Thymus (tissue), 11 donors: ENCODE results near the gene SYN1. TPM values are rescaled to one million over a fixed set of nuclear protein-coding genes. Genes with fewer than 3 reads are reported as not detected.

Source experiments
- DNase-seq, 9 donors: peaks; one replicate each; pipeline ENCODE4 v3.0.0-alpha.2; 2013; ENCODE audit warnings: low spot score in 9 of 9, low read depth in 6 of 9, missing footprints in 1 of 9
- H3K27ac ChIP-seq, 2 donors: one replicate each; pipeline ENCODE4 v1.5.1; 2013; ENCODE audit warnings: control low read depth in 1 of 2, low read depth in 1 of 2, low read length in 1 of 2, mild to moderate bottlenecking in 1 of 2, moderate library complexity in 1 of 2
- H3K27me3 ChIP-seq, 2 donors: one replicate each; pipeline ENCODE4 v1.5.1; 2013; ENCODE audit warnings: low read length in 1 of 2; ENCODE audit not compliant: control insufficient read depth in 2 of 2, insufficient read depth in 1 of 2
- H3K36me3 ChIP-seq, 2 donors: one replicate each; pipeline ENCODE4 v1.5.1; 2013; ENCODE audit warnings: low read length in 1 of 2, mild to moderate bottlenecking in 1 of 2, moderate library complexity in 1 of 2; ENCODE audit not compliant: control insufficient read depth in 2 of 2, insufficient read depth in 2 of 2
- H3K4me1 ChIP-seq, 2 donors: one replicate each; pipeline ENCODE4 v1.5.1; 2013; ENCODE audit warnings: low read length in 2 of 2; ENCODE audit not compliant: control insufficient read depth in 2 of 2, insufficient read depth in 2 of 2
- H3K4me3 ChIP-seq, 2 donors: one replicate each; pipeline ENCODE4 v1.5.1; 2013; ENCODE audit warnings: low read length in 2 of 2, control low read depth in 1 of 2, mild to moderate bottlenecking in 1 of 2
- H3K9me3 ChIP-seq, 2 donors: one replicate each; pipeline ENCODE4 v1.5.1; 2013; ENCODE audit warnings: low read length in 1 of 2, mild to moderate bottlenecking in 1 of 2; ENCODE audit not compliant: control insufficient read depth in 2 of 2, insufficient read depth in 1 of 2
- WGBS: extraction: QIAGEN DNeasy Blood & Tissue Kit; methylation state at CpG from one replicate; pipeline ENCODE4 v1.1.7; 2013; 5-methylcytosine and 5-hydroxymethylcytosine counted together
- polyA plus RNA-seq: library from polyadenylated mRNA; stranded (reverse); fragments of 200-250 nt; gene quantifications from one replicate; pipeline ENCODE4 v1.2.3, GENCODE V29; 2013
- total RNA-seq: library from RNA; stranded (reverse); fragments of 120-200 nt; gene quantifications from one replicate; pipeline ENCODE4 v1.2.4, GENCODE V29; 2013
- donor health status: healthy.

SYN1 gene
- total and polyA plus RNA-seq, 2 donors: 0.52 to 4.0 TPM

DNA sequence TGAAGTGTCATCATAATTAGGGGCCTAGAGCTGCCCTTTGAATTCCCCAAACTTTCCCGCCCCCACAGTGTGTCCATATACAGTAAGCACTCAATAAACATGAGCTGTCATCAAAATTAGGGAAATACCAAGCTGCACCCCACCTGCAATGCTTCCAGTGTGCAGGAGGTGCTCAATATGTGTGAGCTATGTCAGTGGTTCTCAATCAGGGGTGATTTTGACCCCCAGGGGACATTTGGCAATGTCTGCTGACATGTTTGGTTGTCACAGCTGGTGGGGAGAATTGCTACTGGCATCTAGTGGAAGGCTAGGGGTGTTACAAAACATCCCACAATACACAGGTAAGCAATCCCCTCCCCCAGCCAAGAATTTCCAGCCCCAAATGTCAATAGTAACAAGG is 9.3 kb upstream of the SYN1 start:
- H3K27me3 ChIP-seq: no peaks in the 10 kb centered on the region
- no peak overlapping the region for H3K27ac ChIP-seq
- WGBS: 97% methylated on average over 1 of the region's 1 CpG
- H3K4me1 ChIP-seq: peaks cover 2 to 17% of the 10 kb centered on the region in 2 donors
- no peaks in the 10 kb centered on the region for H3K9me3 ChIP-seq
- H3K36me3 ChIP-seq: peaks cover 1 to 10% of the 10 kb centered on the region in 2 donors
- DNase-seq: peak in 2 of 9 donors; percentile 22 to 61
- H3K4me3 ChIP-seq: peak overlapping the region; percentile 45 to 46

DNA sequence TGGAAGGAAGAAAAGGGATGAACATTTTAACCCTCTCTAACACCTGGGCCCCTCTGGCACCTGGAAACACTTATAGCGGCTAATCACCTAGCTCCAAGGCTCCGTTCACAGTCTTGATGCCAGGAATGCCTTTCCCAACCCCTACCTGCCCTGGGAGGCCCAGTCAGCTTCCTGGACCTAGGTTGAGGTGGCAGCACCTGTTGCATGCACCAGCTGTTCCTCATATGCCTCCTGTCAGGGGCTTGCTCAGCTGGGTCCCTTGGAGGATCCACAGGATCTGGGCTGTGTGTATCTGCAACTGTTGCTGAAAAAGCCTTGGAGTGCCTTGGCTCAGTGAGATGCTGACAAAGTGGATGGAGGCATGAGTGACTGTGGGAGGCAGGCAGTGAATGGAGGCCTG is 5.7 kb upstream of the SYN1 start:
- Histone ChIP-seq H3K36me3 (peaks cover 0 to 10% of the 10 kb centered on the region in 2 donors), H3K27me3 (no peaks in the 10 kb centered on the region), H3K9me3 (no peaks in the 10 kb centered on the region), H3K27ac (no peak overlapping the region), H3K4me1 (peaks cover 5 to 21% of the 10 kb centered on the region in 2 donors), H3K4me3 (no peak overlapping the region)
- no peak for DNase-seq
- WGBS: 98% methylated on average over 2 of the region's 2 CpGs

- H3K36me3 ChIP-seq: peaks cover 0 to 10% of the 10 kb centered on the region in 2 donors
- H3K4me1 ChIP-seq: peaks cover 6 to 11% of the 10 kb centered on the region in 2 donors
- peak in 6 of 9 donors; percentile 35 to 78 (median 56) for DNase-seq
- WGBS: under 1% methylated on average over 35 of the region's 35 CpGs
- H3K27me3 ChIP-seq: peaks cover 4 to 11% of the 10 kb centered on the region in 2 donors
- peak overlapping the region in 1 of 2 donors; percentile 36 for H3K27ac ChIP-seq
- H3K9me3 ChIP-seq: no peaks in the 10 kb centered on the region
- peak overlapping the region; percentile 40 to 41 for H3K4me3 ChIP-seq
Measured at GRCh38 chrX:47623540-47624027, 3.9 kb upstream of the SYN1 start.

- DNase-seq: no peak
Measured at GRCh38 chrX:47621851-47622250, 2.2 kb upstream of the SYN1 start.

GRCh38 chrX:47620303-47620685 is 637 bp upstream of the SYN1 start:
- Histone ChIP-seq H3K27ac (no peak overlapping the region), H3K4me3 (no peak overlapping the region), H3K36me3 (no peaks in the 10 kb centered on the region), H3K4me1 (peaks cover 6 to 10% of the 10 kb centered on the region in 2 donors), H3K9me3 (no peaks in the 10 kb centered on the region), H3K27me3 (peaks cover 4 to 22% of the 10 kb centered on the region in 2 donors)
- WGBS: 55% methylated on average over 9 of the region's 9 CpGs
- DNase-seq: no peak

More at GRCh38 chrX:47621851-47622250, 2.2 kb upstream of the SYN1 start:
- Histone ChIP-seq H3K4me1 (peaks cover 6 to 10% of the 10 kb centered on the region in 2 donors), H3K36me3 (peaks cover 0 to 2% of the 10 kb centered on the region in 2 donors), H3K4me3 (no peak overlapping the region), H3K9me3 (no peaks in the 10 kb centered on the region), H3K27ac (no peak overlapping the region), H3K27me3 (peaks cover 4 to 20% of the 10 kb centered on the region in 2 donors)
- WGBS: 97% methylated on average over 6 of the region's 6 CpGs

GRCh38 chrX:47618923-47619485 is 653 bp downstream of the SYN1 start:
- DNase-seq: no peak
- 40% methylated on average over 32 of the region's 32 CpGs for WGBS
- Histone ChIP-seq H3K27ac (no peak overlapping the region), H3K9me3 (no peaks in the 10 kb centered on the region), H3K27me3 (peaks cover 4 to 22% of the 10 kb centered on the region in 2 donors), H3K36me3 (no peaks in the 10 kb centered on the region), H3K4me1 (peaks cover 6 to 10% of the 10 kb centered on the region in 2 donors), H3K4me3 (peak overlapping the region in 1 of 2 donors; percentile 35)

DNA sequence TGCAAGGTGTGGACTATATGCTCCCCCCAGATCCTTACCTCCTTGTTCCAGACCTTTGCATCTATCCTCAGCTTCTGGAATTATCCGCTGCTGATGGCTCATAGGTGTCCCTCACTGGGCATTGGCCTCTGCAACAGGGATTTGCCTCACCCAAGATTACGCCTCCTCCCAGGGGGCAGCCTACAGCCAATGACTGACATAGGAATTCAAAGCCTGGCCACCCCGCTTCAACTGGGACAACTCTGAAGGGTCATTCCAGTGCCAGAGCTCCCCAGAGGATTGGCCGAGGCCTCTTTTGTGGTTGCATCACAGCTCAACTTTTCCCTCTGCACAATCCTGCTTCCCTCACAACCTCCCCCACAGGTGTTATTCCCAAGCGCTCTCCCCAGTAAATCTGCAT is 5.0 kb downstream of the SYN1 start:
- Histone ChIP-seq H3K9me3 (no peaks in the 10 kb centered on the region), H3K27ac (no peak overlapping the region), H3K4me3 (no peak overlapping the region), H3K27me3 (peaks cover 4 to 22% of the 10 kb centered on the region in 2 donors), H3K36me3 (no peaks in the 10 kb centered on the region), H3K4me1 (no peaks in the 10 kb centered on the region)
- 78% methylated on average over 5 of the region's 5 CpGs for WGBS
- no peak for DNase-seq

GRCh38 chrX:47613082-47613481 is 6.6 kb downstream of the SYN1 start:
- H3K4me1 ChIP-seq: no peaks in the 10 kb centered on the region
- no peaks in the 10 kb centered on the region for H3K9me3 ChIP-seq
- no peaks in the 10 kb centered on the region for H3K36me3 ChIP-seq
- H3K27me3 ChIP-seq: peaks cover 0 to 7% of the 10 kb centered on the region in 2 donors
- no peak overlapping the region for H3K4me3 ChIP-seq
- no peak for DNase-seq
- 96% methylated on average over 7 of the region's 8 CpGs for WGBS
- H3K27ac ChIP-seq: no peak overlapping the region

- Histone ChIP-seq H3K4me1 (no peaks in the 10 kb centered on the region), H3K27ac (no peak overlapping the region), H3K36me3 (no peaks in the 10 kb centered on the region), H3K27me3 (peaks cover 0 to 2% of the 10 kb centered on the region in 2 donors), H3K9me3 (no peaks in the 10 kb centered on the region), H3K4me3 (no peak overlapping the region)
- DNase-seq: no peak
Measured at GRCh38 chrX:47612418-47612817, 7.2 kb downstream of the SYN1 start.
